MM.1S (cell line): ENCODE results near the gene HAO2.

Experiments used
- CTCF ChIP-seq: fragments of 300-600 bp; sonication (generic); IDR thresholded peaks from 2 replicates; pipeline ENCODE4 v1.5.1; 2016; ENCODE audit warnings: antibody characterized with exemption, low read length, mixed read lengths
- EZH2phosphoT487 ChIP-seq: fragments of 300-600 bp; sonication (generic); IDR thresholded peaks from 2 replicates; pipeline ENCODE4 v1.6.1; 2018; ENCODE audit warnings: antibody characterized with exemption, low read length

- TF ChIP-seq CTCF (no peak), EZH2phosphoT487 (no peak)
Observed at GRCh38 chr1:119385650-119386049, 17.1 kb downstream of the HAO2 start.
